GM23248 (cell line): Measurements from ENCODE around the gene GATA5.

Experiments used
- EZH2 ChIP-seq: fragments of 200-600 bp; sonication (generic); IDR thresholded peaks from 2 replicates; pipeline ENCODE4 v1.6.1; 2018; ENCODE audit warnings: antibody characterized with exemption, mild to moderate bottlenecking; ENCODE audit not compliant: insufficient read depth, poor library complexity, severe bottlenecking
- EZH2phosphoT487 ChIP-seq: fragments of 200-600 bp; sonication (generic); IDR thresholded peaks from 2 replicates; pipeline ENCODE4 v1.6.1; 2018; ENCODE audit warnings: antibody characterized with exemption, moderate library complexity, mild to moderate bottlenecking, low read depth; ENCODE audit not compliant: insufficient read depth

DNA sequence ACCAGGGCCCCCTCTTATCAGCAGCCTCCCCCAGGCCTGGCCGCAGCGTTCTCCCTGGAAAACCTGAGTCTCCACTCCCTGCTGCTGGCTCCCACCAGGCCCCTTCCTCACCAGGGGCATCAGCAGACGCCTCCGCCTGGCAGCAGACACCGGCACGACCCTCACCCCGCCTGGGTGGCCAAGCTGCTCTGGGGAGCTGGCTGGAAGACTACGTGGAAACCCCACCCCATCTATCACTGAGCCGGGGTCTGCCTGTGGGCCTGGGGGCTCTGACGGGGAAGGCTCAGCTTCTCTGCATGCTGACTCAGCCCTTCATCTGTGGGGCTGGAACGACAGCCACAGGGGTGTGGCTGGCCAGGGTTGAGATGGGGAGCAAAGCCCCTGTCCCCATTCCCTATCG lies 29.3 kb downstream of the GATA5 start:
- TF ChIP-seq EZH2 (no peak), EZH2phosphoT487 (no peak)
